H54 (cell line): Measurements from ENCODE around the gene ZNF217.
"Not testable (repeated sequence)": the region's sequence is repeated elsewhere in the genome, so short reads cannot be mapped to it uniquely, and the experiment has no call there.

Experiments used
- DNase-seq: peaks from one replicate; pipeline ENCODE4 v3.0.0; 2011; ENCODE audit warnings: low spot score, mixed read lengths; ENCODE audit not compliant: insufficient read length
- FAIRE-seq: peaks from 3 replicates; lab custom pipeline; 2011; peaks lifted over from hg19 to GRCh38; lab: Jason Lieb, UNC
- POLR2A ChIP-seq: IDR thresholded peaks from 2 replicates; pipeline ENCODE4 v1.6.1; 2011; ENCODE audit warnings: low read depth, mild to moderate bottlenecking, low read length

ZNF217 gene

GRCh38 chr20:53597030-53597482 is 3.4 kb upstream of the ZNF217 start:
- no peak for FAIRE-seq
- no peak for TF ChIP-seq POLR2A
- no peak for DNase-seq

- peak; percentile 58 for FAIRE-seq
- not testable (repeated sequence) for DNase-seq
Observed at GRCh38 chr20:53596189-53597001, 2.8 kb upstream of the ZNF217 start.

GRCh38 chr20:53595742-53596141 is 2.1 kb upstream of the ZNF217 start:
- not testable (repeated sequence) for FAIRE-seq, DNase-seq

GRCh38 chr20:53595018-53595378 is 1.4 kb upstream of the ZNF217 start:
- DNase-seq (no peak), FAIRE-seq (no peak)
- TF ChIP-seq POLR2A, result no peak

- peak; percentile 56 for DNase-seq
- no peak for FAIRE-seq
- TF ChIP-seq POLR2A, result peak; percentile 16
Observed at GRCh38 chr20:53594068-53595017, 704 bp upstream of the ZNF217 start.

- FAIRE-seq (no peak), DNase-seq (no peak)
- TF ChIP-seq POLR2A, result no peak
Observed at GRCh38 chr20:53592992-53593465, 610 bp downstream of the ZNF217 start.

- not testable (repeated sequence) for DNase-seq, FAIRE-seq
Observed at GRCh38 chr20:53592454-53592991, 1.1 kb downstream of the ZNF217 start.

GRCh38 chr20:53591941-53592441 is 1.6 kb downstream of the ZNF217 start:
- not testable (repeated sequence) for DNase-seq, FAIRE-seq

- FAIRE-seq, result peak; percentile 20
- DNase-seq, result not testable (repeated sequence)
Observed at GRCh38 chr20:53591206-53591741, 2.4 kb downstream of the ZNF217 start.

- DNase-seq, FAIRE-seq: not testable (repeated sequence)
Observed at GRCh38 chr20:53590608-53591007, 3.0 kb downstream of the ZNF217 start.

- not testable (repeated sequence) for FAIRE-seq
Observed at GRCh38 chr20:53590122-53590521, 3.5 kb downstream of the ZNF217 start.

GRCh38 chr20:53589321-53590065 is 4.1 kb downstream of the ZNF217 start:
- DNase-seq, result not testable (repeated sequence)
- FAIRE-seq, result peak; percentile 41

More at GRCh38 chr20:53590122-53590521, 3.5 kb downstream of the ZNF217 start:
- not testable (repeated sequence) for DNase-seq

- DNase-seq, result not testable (repeated sequence)
- FAIRE-seq, result peak; percentile 38
Observed at GRCh38 chr20:53587157-53587703, 6.4 kb downstream of the ZNF217 start.
